HCT116 (cell line): ENCODE measurements around the gene MISP. TPM values are rescaled to one million over a fixed set of nuclear protein-coding genes. Genes with fewer than 3 reads are reported as not detected.
A peak's percentile ranks its signal among the peaks of the same experiment; 100 is the strongest.

ENCODE experiments used
- ATAC-seq: fragments of 200-7000 bp; cut with Tn5 transposase; 2 replicates; pipeline ENCODE4 v1.9.1; 2020; ENCODE audit warnings: mild to moderate bottlenecking, moderate library complexity
- BruUV-seq: library from RNA; stranded (reverse); fragments of 400-500 nt; replicated peaks from 2 replicates; lab custom pipeline; 2021; lab: Mats Ljungman, UMichigan
- CTCF ChIA-PET: fragments of 300-600 bp; sonication (Branson Sonifier 250); formaldehyde crosslinking; loops from one replicate; lab custom pipeline; 2021; ENCODE audit warnings: antibody characterized with exemption; lab: Charles Lee
- POLR2A ChIA-PET: fragments of 300-600, 350-600 bp; sonication (Branson Sonifier 250); formaldehyde crosslinking; loops from one replicate; lab custom pipeline; 2021; ENCODE audit warnings: antibody characterized with exemption; lab: Charles Lee
- RAD21 ChIA-PET, 2 experiments: fragments of 300-600 bp; sonication (Branson Sonifier 250); formaldehyde crosslinking; loops; one replicate each; lab custom pipeline; 2023; ENCODE audit warnings: low total read pairs in 2 of 2; ENCODE audit not compliant: uncharacterized antibody in 2 of 2, unreplicated experiment in 2 of 2, low non-redundant PET in 1 of 2; lab: Charles Lee
- DNase-seq: peaks from one replicate; pipeline ENCODE4 v3.0.0-alpha.2; 2010; ENCODE audit warnings: low read depth, low spot score
- H2AFZ ChIP-seq: fragments of 200-600 bp; shearing (Covaris generic), sonication (generic); 2 replicates; pipeline ENCODE4 v1.6.1; 2017; ENCODE audit warnings: low read depth, mixed run types, mixed read lengths, antibody characterized with exemption, low read length; ENCODE audit not compliant: poor library complexity, severe bottlenecking
- H3K27ac ChIP-seq: 2 replicates; pipeline ENCODE4 v1.5.1; 2012; ENCODE audit warnings: low read depth, low read length
- H3K27me3 ChIP-seq: fragments of 200-600 bp; sonication (generic); 2 replicates; pipeline ENCODE4 v1.6.1; 2016; ENCODE audit warnings: mixed run types, low read length, mixed read lengths; ENCODE audit not compliant: insufficient read depth
- H3K36me3 ChIP-seq, 2 experiments: fragments of 200-500 bp in 1 of 2; fragments of 200-600 bp in 1 of 2; sonication (Bioruptor generic) in 1 of 2; sonication (generic) in 1 of 2; 2 replicates each; pipeline versions ENCODE4 v1.5.1 to v1.6.1; 2014 to 2016; ENCODE audit warnings: low read length in 2 of 2, inconsistent platforms in 1 of 2, mixed read lengths in 1 of 2, mixed run types in 1 of 2; ENCODE audit not compliant: insufficient read depth in 2 of 2, control insufficient read depth in 1 of 2
- H3K4me1 ChIP-seq, 2 experiments: fragments of 200-600 bp in 1 of 2; sonication (generic) in 1 of 2; 2 replicates each; pipeline versions ENCODE4 v1.5.1 to v1.6.1; 2012 to 2017; ENCODE audit warnings: low read length in 2 of 2, inconsistent platforms in 1 of 2, mild to moderate bottlenecking in 1 of 2, mixed read lengths in 1 of 2, mixed run types in 1 of 2, moderate library complexity in 1 of 2; ENCODE audit not compliant: insufficient read depth in 2 of 2, control insufficient read depth in 1 of 2
- H3K4me2 ChIP-seq: fragments of 200-600 bp; sonication (generic); 2 replicates; pipeline ENCODE4 v1.6.1; 2017; ENCODE audit warnings: mixed run types, low read length, mixed read lengths
- H3K4me3 ChIP-seq, 2 experiments: fragments of 200-600 bp in 1 of 2; sonication (generic) in 1 of 2; replicated peaks in 1 of 2; 2 replicates each; pipeline ENCODE4 v1.5.1; 2011 to 2016; ENCODE audit warnings: low read length in 2 of 2, control low read depth in 1 of 2, low read depth in 1 of 2, mild to moderate bottlenecking in 1 of 2, mixed read lengths in 1 of 2, mixed run types in 1 of 2
- H3K79me2 ChIP-seq: fragments of 200-600 bp; sonication (generic); 2 replicates; pipeline ENCODE4 v1.6.1; 2017; ENCODE audit warnings: mild to moderate bottlenecking, mixed run types, low read length, moderate library complexity, mixed read lengths; ENCODE audit not compliant: insufficient read depth
- H3K9ac ChIP-seq: fragments of 200-600 bp; sonication (generic); 2 replicates; pipeline ENCODE4 v1.6.1; 2016; ENCODE audit warnings: low read length, mixed read lengths
- H3K9me2 ChIP-seq: fragments of 200-600 bp; sonication (generic), shearing (Covaris generic); 2 replicates; pipeline ENCODE4 v1.6.1; 2017; ENCODE audit warnings: mixed run types, mild to moderate bottlenecking, moderate library complexity; ENCODE audit not compliant: insufficient read depth
- H3K9me3 ChIP-seq, 2 experiments: fragments of 200-500 bp in 1 of 2; fragments of 200-600 bp in 1 of 2; sonication (Bioruptor generic) in 1 of 2; sonication (generic) in 1 of 2; 2 replicates each; pipeline ENCODE4 v1.6.1; 2014 to 2017; ENCODE audit warnings: low read length in 2 of 2, mixed read lengths in 2 of 2, inconsistent platforms in 1 of 2, low read depth in 1 of 2, mild to moderate bottlenecking in 1 of 2, mixed run types in 1 of 2, moderate library complexity in 1 of 2; ENCODE audit not compliant: control insufficient read depth in 1 of 2, insufficient read depth in 1 of 2
- H4K20me1 ChIP-seq: fragments of 200-600 bp; sonication (generic), shearing (Covaris generic); 2 replicates; pipeline ENCODE4 v1.6.1; 2017; ENCODE audit warnings: mixed run types, mild to moderate bottlenecking, moderate library complexity; ENCODE audit not compliant: insufficient read depth
- CBX3 ChIP-seq: IDR thresholded peaks from 2 replicates; pipeline ENCODE4 v1.6.1; 2012; ENCODE audit warnings: low read depth
- CEBPB ChIP-seq: IDR thresholded peaks from 2 replicates; pipeline ENCODE4 v1.6.1; 2012; ENCODE audit warnings: low read depth
- EZH2 ChIP-seq: fragments of 200-600 bp; sonication (generic); IDR thresholded peaks from 2 replicates; pipeline ENCODE4 v1.6.1; 2017; ENCODE audit warnings: antibody characterized with exemption, mixed run types
- FOSL1 ChIP-seq: IDR thresholded peaks from 2 replicates; pipeline ENCODE4 v1.6.1; 2012; ENCODE audit warnings: low read depth
- JUND ChIP-seq: IDR thresholded peaks from 2 replicates; pipeline ENCODE4 v1.6.1; 2012
- POLR2A ChIP-seq: IDR thresholded peaks from 2 replicates; pipeline ENCODE4 v1.7.0; 2011; ENCODE audit warnings: borderline replicate concordance; ENCODE audit not compliant: insufficient read depth, insufficient read length; ENCODE audit errors: extremely low read depth
- RAD21 ChIP-seq: IDR thresholded peaks from 2 replicates; pipeline ENCODE4 v1.6.1; 2012; ENCODE audit warnings: low read depth, mild to moderate bottlenecking
- SP1 ChIP-seq: IDR thresholded peaks from 2 replicates; pipeline ENCODE4 v1.6.1; 2012; ENCODE audit warnings: low read depth
- SRF ChIP-seq: IDR thresholded peaks from 2 replicates; pipeline ENCODE4 v1.6.1; 2012; ENCODE audit warnings: low read depth
- YY1 ChIP-seq: IDR thresholded peaks from 2 replicates; pipeline ENCODE4 v1.6.1; 2011; ENCODE audit warnings: low read length, low read depth, moderate library complexity, mild to moderate bottlenecking; ENCODE audit not compliant: insufficient replicate concordance; ENCODE audit errors: extremely low read depth
- ZFX ChIP-seq: fragments of 450-650 bp; IDR thresholded peaks from 2 replicates; pipeline ENCODE4 v1.6.1; 2017
- intact Hi-C: fragments of 100-400 bp; cut with micrococcal nuclease; formaldehyde crosslinking; loops from 2 replicates; pipeline ENCODE4 v1.10.0; 2022
- total RNA-seq: library from RNA; stranded (reverse); gene quantifications from one replicate; pipeline ENCODE4 v1.2.1, GENCODE V29; 2021; ENCODE audit not compliant: unreplicated experiment
- TF ChIP-seq, protein P1 (sequence below): IDR thresholded peaks from 2 replicates; pipeline ENCODE4 v1.6.1; 2012
- TF ChIP-seq, protein P2 (sequence below): IDR thresholded peaks from 2 replicates; pipeline ENCODE4 v1.6.1; 2012
- TF ChIP-seq, protein P3 (sequence below), 3 experiments: fragments of 200-600 bp in 1 of 3; sonication (generic) in 1 of 3; IDR thresholded peaks in 2 of 3; conservative IDR thresholded peaks in 1 of 3; 2 replicates each; pipeline ENCODE4 v1.5.1; 2012 to 2017; ENCODE audit warnings: low read depth in 2 of 3, low read length in 2 of 3, antibody characterized with exemption in 1 of 3, borderline replicate concordance in 1 of 3, control low read depth in 1 of 3, mild to moderate bottlenecking in 1 of 3, mixed read lengths in 1 of 3, mixed run types in 1 of 3, moderate library complexity in 1 of 3; ENCODE audit not compliant: insufficient read depth in 1 of 3

The MISP gene
- total RNA-seq, 1 experiment from 2014 or later = 38.2 TPM

DNA sequence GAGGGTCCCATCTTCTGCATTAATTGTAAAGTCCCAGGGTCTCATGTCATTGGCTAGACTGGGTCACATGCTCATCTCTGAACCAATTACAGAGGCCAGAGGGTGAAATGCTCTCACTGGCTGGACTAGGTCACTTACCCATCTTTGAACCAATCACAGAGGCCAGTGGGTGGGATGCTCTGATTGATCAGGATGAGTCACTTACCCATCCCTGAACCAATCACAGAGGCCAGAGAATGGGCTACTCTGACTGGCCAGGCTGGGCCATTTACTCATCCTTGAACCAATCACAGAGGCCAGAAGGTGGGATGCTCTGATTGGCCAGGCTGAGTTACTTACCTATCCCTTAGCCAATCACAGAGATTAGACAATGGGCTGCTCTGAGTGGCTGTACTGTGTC is 5.3 kb downstream of the MISP start:
- CTCF ChIA-PET = no interaction called here

DNA sequence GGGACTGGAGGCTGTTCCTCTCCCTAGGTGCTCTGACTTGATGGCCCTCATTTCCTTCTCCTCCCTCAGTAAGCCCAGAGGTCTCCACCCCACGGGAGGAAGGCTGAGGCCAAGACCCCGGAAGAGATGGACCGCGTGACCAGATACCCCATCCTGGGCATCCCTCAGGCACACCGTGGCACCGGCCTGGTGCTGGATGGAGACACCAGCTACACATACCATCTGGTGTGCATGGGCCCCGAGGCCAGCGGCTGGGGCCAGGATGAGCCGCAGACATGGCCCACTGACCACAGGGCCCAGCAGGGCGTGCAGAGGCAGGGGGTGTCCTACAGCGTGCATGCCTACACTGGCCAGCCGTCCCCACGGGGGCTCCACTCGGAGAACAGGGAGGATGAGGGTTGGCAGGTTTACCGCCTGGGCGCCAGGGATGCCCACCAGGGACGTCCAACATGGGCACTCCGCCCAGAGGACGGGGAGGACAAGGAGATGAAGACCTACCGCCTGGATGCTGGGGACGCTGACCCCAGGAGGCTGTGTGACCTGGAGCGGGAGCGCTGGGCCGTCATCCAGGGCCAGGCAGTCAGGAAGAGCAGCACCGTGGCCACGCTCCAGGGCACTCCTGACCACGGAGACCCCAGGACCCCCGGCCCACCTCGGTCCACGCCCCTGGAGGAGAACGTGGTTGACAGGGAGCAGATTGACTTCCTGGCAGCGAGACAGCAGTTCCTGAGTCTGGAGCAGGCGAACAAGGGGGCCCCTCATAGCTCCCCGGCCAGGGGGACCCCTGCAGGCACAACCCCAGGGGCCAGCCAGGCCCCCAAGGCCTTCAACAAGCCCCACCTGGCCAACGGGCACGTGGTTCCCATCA is 6.1 kb downstream of the MISP start:
- ChIA-PET RAD21 (no interaction called here), CTCF (no interaction called here), POLR2A (no interaction called here)
- no peak overlapping the region for H2AFZ ChIP-seq
- no peaks in the 10 kb centered on the region for H3K27me3 ChIP-seq
- H3K4me3 ChIP-seq = no peak overlapping the region
- peaks cover 0 to 4% of the 10 kb centered on the region in 2 experiments; a peak in 1 of 4 replicates for H3K9me3 ChIP-seq
- no peak overlapping the region for H3K9ac ChIP-seq
- H3K9me2 ChIP-seq = no peaks in the 10 kb centered on the region
- H3K36me3 ChIP-seq = peaks cover 3 to 39% of the 10 kb centered on the region in 2 experiments; a peak in 3 of 4 replicates
- peaks cover 19 to 26% of the 10 kb centered on the region in 2 experiments for H3K4me1 ChIP-seq
- intact Hi-C loops = no loop called here
- no peak overlapping the region for H3K27ac ChIP-seq
- DNase-seq (no peak), ATAC-seq (no peak)
- no peak overlapping the region for H3K4me2 ChIP-seq
- BruUV-seq = TSS peak; percentile 24
- H4K20me1 ChIP-seq = no peaks in the 10 kb centered on the region
- peaks cover 39% of the 10 kb centered on the region for H3K79me2 ChIP-seq
- TF ChIP-seq, protein P1, sequence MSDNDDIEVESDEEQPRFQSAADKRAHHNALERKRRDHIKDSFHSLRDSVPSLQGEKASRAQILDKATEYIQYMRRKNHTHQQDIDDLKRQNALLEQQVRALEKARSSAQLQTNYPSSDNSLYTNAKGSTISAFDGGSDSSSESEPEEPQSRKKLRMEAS = no peak
- no peak for TF ChIP-seq RAD21
- TF ChIP-seq CBX3 = no peak
- no peak for TF ChIP-seq JUND
- TF ChIP-seq, protein P2, sequence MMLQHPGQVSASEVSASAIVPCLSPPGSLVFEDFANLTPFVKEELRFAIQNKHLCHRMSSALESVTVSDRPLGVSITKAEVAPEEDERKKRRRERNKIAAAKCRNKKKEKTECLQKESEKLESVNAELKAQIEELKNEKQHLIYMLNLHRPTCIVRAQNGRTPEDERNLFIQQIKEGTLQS = no peak
- TF ChIP-seq FOSL1 = no peak
- TF ChIP-seq ZFX = no peak
- TF ChIP-seq, protein P3, sequence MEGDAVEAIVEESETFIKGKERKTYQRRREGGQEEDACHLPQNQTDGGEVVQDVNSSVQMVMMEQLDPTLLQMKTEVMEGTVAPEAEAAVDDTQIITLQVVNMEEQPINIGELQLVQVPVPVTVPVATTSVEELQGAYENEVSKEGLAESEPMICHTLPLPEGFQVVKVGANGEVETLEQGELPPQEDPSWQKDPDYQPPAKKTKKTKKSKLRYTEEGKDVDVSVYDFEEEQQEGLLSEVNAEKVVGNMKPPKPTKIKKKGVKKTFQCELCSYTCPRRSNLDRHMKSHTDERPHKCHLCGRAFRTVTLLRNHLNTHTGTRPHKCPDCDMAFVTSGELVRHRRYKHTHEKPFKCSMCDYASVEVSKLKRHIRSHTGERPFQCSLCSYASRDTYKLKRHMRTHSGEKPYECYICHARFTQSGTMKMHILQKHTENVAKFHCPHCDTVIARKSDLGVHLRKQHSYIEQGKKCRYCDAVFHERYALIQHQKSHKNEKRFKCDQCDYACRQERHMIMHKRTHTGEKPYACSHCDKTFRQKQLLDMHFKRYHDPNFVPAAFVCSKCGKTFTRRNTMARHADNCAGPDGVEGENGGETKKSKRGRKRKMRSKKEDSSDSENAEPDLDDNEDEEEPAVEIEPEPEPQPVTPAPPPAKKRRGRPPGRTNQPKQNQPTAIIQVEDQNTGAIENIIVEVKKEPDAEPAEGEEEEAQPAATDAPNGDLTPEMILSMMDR (IDR thresholded peaks at IDR 0.05 in 2 of 3, conservative IDR thresholded peaks at IDR 0.05 in 1 of 3; ENCODE audit: borderline replicate concordance in 1 of 3, insufficient read depth in 1 of 3, low read depth in 2 of 3, low read length in 2 of 3) = no peak
- no peak for TF ChIP-seq CEBPB
- no peak for TF ChIP-seq SRF
- TF ChIP-seq SP1 = no peak
- TF ChIP-seq POLR2A = no peak
- TF ChIP-seq YY1 = no peak

More for the DNA sequence above, 5.3 kb downstream of the MISP start:
- RAD21 ChIA-PET = interaction anchor here in 1 of 2 experiments (0.7 kb wide), 1 partner anchor 170 kb away, joined by 3 read pairs; no protein-coding TSS in a partner anchor
- no peaks in the 10 kb centered on the region; a peak in 1 of 4 replicates for H3K9me3 ChIP-seq
- BruUV-seq = no TSS peak
- ATAC-seq = peak; percentile 32
- H3K27ac ChIP-seq = no peak overlapping the region
- no peak overlapping the region for H3K4me2 ChIP-seq
- H3K4me1 ChIP-seq = peaks cover 23 to 34% of the 10 kb centered on the region in 2 experiments
- H3K27me3 ChIP-seq = no peaks in the 10 kb centered on the region
- H3K4me3 ChIP-seq = no peak overlapping the region
- H3K36me3 ChIP-seq = peaks cover 0 to 34% of the 10 kb centered on the region in 2 experiments; a peak in 2 of 4 replicates
- H3K79me2 ChIP-seq = peaks cover 42% of the 10 kb centered on the region
- H4K20me1 ChIP-seq = no peaks in the 10 kb centered on the region
- no peak overlapping the region for H3K9ac ChIP-seq
- POLR2A ChIA-PET = interaction anchor here (1.2 kb wide), 1 partner anchor 14 kb away, joined by 3 read pairs; no protein-coding TSS in a partner anchor
- no peak overlapping the region for H2AFZ ChIP-seq
- DNase-seq = peak; percentile 73
- TF ChIP-seq EZH2 (no peak), SP1 (peak; percentile 70; the same call in 1 of the 2 replicates)
- H3K9me2 ChIP-seq = no peaks in the 10 kb centered on the region
- intact Hi-C loops = no loop called here
